HG02852 (cell line): ENCODE measurements around the gene BRSK2.
"Not testable (repeated sequence)": the region's sequence is repeated elsewhere in the genome, so short reads cannot be mapped to it uniquely, and the experiment has no call there.

Experiments
- ATAC-seq: cut with Tn5 transposase; IDR thresholded peaks from one replicate; pipeline ENCODE4 v1.9.1; 2021; ENCODE audit warnings: mild to moderate bottlenecking, moderate library complexity; ENCODE audit not compliant: unreplicated experiment

BRSK2 gene

DNA sequence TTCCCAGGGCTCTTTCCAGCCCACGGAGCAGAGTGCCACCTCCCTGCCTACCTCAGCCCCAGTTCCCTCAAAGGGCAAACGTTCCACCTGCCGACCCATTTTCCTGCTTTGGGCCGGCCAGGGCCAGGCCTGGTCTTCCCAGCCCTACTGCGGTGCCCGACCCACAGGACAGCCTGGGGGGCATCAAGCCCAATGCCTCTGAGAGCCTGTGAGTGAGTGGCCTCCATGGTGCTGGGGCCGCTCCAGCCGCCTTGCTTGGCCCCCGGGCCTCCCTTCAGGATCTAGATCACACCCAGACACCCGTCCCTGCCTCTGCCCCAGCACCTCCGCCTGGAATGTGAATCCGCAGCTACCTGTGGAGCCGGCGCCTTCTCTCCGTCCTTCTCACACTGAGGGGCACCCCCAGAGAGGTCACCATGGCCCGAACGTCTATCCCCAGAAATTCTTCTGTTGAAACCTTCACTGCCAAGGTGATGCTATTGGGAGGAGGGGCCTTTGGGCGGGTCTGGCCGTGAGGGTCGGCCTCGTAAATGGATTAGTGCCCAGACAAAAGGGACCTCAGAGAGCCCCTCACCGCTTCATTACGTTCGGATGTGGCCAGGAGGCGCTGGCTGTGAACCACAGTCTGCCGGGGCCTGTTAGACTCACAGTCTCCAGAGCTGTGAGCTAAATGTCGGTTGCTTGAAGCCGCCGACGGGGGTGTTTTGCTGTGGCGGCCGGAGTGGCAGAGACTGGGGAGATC, 36.2 kb upstream of the BRSK2 start:
- no peak for ATAC-seq

DNA sequence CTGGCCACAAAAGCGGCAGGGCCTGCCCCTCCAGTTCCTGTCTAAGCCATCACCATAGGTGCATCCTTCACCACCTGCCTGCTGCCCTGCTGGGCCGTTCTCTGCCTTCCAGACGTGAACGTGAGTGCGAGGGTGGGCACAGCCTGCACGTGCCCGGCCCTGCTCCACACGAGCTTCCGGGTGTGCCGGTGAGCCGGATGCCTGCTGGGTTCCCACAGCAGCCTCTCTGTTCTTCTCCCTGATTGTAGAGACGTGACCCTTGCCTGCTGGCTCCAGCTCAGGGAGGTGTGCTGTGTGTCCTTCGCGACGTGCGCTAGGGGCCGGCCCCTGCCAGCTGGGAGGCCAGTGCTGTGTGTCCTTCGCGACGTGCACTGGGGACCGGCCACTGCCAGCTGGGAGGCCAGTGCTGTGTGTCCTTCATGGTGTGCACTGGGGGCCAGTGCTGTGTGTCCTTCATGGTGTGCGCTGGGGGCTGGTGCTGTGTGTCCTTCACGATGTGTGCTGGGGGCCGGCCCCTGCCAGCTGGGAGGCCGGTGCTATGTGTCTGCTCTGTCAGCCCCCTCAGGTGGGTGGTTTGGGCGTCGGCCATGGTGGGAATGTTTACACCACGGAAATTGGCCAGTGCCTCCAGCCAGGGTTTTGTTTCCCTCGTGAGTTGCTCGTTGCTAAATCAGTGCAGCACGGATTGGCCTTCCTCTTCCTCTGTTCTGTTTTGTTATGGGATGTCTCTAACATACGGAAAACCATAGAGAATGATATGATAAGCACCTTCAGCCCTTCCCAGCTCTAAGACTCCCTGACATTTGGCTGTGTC, 35.4 kb upstream of the BRSK2 start:
- no peak for ATAC-seq

DNA sequence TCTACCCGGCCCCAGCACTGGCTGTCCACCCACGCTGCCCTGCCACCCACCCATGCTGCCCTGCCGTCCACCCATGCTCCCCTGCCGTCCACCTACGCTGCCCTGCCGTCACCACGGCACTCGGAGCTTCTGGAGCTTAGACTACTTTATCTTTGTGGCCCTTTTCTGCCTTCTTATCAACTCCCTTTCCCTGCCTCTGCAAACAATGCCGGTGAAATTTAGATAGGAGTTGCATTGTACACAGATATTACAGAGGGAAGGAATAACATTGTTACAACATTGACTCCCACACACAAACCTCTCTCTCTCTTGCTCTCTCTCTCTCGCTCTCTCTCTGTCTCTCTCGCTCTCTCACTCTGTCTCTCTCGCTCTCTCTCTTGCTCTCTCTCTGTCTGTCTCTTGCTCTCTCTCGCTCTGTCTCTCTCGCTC, 33.7 kb upstream of the BRSK2 start:
- ATAC-seq = no peak

DNA sequence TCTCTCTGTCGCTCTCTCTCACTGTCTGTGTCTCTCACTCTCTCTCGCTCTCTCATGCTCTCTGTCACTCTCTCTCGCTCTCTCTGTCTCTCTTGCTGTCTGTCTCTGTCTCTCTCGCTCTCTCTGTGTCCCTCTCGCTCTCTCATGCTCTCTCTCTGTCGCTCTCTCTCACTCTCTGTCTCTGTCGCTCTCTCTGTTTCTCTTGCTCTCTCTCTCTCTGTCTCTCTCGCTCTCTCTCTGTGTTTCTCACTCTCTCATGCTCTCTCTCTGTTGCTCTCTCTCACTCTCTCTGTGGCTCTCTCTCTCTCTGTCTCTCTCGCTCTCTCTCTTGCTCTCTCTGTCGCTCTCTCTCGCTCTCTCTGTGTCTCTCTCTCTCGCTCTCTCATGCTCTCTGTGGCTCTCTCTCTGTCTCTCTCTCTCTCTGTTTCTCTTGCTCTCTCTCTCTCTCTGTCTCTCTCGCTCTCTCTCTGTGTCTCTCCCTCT, 33.2 kb upstream of the BRSK2 start:
- ATAC-seq = no peak

DNA sequence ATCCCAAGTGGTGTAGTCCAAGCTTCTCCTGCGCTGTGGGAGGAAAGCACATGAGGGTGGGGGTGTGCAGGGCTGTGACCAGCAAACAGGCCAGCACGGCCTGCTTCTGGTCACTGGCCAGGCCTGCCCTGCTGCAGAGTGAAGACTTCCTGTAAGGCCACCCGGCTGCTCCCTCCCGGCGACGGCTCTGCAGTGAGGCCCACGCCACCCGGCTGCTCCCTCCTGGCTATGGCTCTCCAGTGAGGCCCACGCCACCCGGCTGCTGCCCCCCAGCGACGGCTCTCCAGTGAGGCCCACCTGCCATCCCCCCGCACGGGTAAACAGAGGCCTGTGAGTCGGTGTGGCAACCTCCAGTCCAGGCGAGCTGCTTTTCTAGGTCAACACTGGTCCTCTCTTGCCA, 31.4 kb upstream of the BRSK2 start:
- no peak for ATAC-seq

DNA sequence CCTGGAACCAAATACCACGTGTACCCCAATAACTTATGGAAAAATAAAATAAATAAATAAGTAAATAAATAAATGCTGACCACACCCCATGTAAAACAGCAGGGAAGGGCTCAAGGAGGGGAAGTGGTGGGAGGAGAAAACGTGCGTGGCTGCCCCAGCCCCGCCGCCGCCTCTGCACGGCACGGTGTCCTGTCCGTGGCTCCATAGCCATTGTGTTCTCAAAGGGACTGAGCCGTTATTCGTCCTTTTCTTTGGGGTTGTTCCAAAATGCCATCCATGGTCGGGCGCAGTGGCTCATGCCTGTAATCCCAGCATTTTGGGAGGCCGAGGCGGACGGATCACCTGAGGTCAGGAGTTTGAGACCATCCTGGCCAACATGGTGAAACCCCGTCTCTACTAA, 30.8 kb upstream of the BRSK2 start:
- ATAC-seq = not testable (repeated sequence)

DNA sequence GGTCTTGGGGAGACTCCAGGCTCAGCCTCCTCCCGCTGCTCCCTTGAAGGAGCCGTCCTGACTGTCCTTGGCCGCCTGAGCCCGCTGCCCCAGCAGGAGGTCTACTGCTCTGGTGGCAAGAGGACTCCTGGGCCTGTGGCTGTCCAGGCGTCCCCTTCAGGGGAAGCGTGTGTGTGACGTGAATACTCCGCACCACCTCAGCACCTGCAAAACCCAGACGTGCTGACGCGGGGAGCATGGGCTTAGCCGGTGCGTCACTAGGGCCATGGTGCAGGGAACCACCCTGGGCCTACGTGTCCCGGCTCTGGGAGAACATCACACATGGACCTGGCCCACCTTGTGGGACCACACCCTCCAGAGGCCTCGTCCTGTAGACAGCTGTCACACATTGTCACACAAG, 30.2 kb upstream of the BRSK2 start:
- no peak for ATAC-seq

DNA sequence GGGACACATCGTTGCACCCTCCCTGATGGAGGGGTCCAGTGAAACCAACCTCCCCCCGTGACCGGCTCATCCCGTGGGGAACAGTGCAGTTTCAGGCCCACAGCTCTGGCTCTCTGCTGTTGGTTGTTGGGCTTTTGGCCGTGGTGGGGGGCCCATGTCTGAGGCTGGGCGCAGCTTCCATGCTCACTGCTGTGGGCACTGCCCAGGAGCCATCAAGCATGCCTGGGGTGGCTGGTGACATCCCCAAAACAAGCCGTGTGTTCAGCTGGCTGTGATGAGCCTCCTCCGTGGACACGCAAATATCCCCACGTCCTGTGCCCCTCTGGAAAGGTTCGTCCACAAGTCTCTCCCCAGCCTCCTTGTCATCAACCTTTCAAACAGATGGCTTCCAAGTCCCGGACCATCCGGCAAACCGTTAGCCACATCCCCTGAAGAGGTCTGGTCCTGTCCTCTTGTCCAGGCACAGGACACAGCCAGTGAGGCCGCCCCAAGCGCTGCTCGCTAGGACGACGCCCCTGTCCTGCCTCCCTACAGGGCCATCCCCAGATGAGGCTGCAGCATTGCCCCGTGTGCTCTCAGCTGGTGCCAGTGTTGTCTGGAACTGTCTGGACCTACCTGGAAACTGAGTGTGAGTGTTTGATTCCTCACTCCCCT, 29.4 kb upstream of the BRSK2 start:
- no peak for ATAC-seq

DNA sequence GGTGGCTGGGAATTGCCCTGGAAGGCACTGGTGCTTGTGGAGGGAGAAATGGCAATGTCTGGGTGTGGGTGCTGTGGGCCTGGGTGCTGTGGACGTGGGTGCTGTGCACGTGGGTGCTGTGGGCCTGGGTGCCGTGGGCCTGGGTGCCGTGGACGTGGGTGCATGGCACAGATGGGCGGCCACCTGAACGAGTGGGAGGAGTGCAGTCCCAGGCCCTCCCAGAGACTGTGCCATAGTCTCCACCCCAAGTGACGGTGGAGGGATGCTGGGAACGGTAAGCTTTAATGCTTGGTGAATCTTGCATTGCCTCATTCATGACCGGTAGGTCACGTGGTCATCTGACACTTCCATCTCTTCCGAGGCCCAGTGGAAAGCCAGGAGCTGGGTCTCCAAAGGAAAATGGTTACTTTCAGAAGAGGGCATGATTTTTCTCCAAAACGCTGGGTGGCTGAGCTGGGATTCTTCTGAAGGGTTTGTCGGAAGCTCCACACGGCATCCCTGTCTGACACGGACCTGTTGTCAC, 28.8 kb upstream of the BRSK2 start:
- ATAC-seq = no peak

DNA sequence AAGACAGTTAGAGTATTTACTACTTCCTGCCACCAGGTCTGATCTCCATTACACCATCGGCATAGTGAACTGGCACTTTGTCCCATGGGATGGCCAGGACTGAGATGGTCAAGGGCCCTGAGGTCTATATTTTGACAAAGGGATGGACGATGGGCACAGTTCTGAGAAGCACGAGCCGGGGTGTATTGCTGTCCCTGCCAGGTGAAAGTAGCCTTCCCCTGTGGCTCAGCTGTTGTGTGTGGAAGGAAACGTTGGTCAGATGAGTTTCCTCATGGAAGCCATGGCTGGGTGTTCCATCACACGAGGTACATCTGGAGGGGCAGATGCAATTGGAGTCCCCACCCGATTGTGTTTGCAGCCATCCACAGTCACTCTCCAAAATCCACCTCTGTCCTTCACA, 27.9 kb upstream of the BRSK2 start:
- no peak for ATAC-seq

DNA sequence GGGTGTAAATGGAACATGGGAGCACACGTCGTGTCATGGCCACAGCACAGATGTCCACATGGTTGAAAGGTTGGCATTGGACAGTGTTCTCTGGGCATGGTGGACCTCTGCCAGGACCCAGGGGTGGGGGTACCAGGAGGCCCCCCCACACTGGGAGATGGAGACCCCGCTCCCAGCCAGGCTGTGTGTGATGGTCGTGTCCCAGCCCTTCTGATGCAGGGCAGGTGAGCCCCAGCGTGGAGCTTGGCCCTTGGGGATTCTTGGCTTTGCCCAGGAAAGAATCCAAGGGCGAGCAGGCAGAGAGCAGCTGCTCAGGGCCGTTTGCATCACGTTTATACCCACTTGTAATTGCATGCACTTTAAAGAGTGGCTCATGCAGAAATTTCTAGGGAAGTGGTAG, 22.0 kb upstream of the BRSK2 start:
- no peak for ATAC-seq

DNA sequence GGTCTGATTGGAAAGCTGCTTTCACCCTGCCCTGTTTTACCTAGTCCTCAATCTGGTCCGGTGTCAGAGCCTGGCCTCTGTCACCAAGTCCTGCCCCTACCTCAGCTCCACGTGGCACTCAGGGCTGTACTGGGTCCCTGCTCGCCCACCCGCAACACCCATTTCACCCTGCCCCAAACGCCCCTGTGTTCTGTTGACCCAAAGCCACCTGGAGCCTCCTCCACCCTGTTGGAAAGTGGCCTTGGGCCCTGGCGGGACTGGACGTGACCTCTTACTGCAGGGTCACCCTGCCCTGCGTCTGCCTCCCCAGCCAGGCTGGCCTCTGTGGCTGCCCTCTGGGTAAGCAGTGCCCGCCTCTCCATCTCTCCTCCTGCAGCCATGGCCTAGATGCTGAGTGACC, 21.5 kb upstream of the BRSK2 start:
- ATAC-seq = no peak

DNA sequence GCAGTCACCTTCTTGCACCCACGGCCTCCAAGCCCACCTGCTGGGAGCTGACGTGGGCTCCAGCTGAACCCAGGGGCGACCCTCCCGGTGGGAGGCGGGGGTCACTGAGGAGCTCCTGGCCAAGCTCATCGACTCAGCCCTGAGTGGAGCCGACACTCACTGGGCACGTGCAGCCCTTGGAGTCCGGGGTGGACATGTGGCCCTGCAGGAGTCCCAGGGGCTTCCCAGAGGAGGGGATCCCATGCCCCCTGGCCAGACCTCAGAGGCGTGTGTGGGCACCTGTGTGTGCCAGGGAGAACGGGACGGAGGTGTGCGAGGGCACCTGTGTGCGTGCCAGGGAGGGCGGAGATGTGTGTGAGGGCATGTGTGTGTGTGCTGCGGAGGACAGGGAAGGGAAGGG, 20.8 kb upstream of the BRSK2 start:
- ATAC-seq = no peak

DNA sequence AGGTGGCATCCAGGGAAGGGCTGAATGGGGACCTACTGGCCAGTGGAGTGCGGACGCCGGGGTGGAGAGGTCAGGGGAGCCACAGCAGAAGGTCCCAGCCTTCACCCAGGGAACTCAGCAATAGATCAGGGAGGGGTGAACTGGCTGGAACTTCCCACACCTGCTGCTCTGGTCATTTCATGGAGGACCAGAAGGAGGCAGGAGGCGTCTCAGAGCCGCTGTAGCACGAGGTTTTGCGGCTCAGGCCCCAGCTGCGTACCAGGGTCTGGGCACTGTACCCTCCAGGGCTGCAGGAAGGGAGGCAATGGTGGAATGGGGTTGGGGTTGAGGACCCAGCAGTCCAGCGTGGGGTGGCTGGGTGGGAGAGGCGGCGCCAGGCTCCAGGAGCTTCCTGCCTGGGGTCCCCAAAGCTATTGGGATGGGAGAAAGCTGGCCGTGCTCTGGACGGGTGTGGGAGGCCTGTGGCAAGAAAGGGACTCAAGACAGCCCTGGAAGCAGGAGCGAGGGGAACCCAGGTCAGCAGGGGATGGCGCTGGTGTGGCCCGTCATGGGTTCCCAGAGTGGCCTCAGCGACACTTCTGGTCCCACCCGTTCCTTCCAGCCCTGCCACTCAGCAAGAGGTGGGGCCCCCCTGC, 20.2 kb upstream of the BRSK2 start:
- no peak for ATAC-seq

DNA sequence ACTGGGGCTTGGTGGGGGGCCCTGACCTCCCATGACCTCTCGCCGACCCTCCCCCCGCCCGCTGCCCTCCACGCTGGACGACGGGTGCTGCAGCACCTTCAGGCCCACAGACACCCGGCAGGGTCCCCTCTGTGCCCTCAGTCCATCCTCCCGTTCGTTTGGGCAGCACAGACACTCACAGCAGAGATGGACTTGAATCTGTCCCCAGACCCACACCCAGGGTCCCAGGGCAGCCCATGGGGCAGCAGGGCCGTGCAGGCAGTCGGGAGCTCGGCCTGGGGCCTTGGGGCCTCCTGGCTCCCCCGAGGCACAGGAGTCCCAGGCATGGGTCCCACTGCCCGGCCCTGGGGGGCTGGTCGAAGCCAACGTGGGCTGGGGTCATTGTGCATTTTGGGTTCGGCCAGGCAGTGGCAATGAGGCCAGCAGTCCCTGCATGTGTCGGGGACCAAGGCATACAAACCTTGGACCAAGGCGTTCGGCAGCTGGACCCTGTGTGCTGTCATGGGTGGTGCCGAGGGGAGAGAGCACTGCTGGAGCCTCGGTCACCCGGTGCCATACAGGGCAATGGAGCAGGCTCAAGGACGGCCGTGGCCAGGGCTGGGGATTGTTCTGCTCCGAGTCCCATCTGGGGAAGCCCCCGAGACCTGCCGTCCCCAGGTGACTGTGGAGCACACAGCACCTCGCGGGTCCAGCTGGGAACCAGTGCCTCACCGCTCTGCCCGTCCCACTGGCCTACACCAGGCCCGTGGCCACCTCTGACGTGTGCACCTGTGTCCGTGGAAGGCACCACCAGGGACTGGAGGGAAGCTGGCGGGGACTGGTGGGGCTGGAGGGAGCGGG, 19.3 kb upstream of the BRSK2 start:
- ATAC-seq = no peak

DNA sequence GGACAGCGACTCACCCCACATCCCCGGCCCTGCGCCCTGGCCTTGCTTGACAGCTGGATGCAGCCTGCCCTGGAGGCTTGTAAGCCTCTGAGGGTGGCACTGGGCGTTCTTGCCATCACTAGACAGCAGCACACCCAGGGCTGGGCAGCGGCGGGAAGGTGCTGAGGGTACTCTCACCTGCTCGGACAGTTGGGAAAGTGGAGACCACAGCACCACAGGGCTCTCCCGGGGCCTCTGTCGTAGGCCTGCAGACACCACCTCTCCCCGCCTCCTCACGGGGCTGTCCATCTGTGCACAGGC, 18.8 kb upstream of the BRSK2 start:
- ATAC-seq = no peak

DNA sequence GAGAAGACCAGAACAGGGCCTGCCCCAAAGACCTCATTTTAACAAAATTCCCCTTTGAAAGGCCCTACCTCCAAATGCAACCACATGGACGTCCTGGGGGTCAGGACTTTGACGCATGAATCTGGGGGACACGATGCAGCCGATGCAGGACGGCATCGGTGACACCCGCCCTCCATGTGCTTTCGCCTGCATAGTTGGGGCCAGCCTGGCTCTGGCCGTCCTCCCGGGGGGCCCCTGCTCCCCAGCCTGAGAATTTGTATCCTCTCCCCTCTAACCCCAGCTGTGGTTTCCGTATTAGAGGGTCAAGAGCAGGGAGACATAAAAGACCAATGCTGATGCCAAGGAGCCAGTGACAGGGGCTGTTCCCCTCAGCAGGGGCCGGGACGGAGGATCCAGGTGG, 18.4 kb upstream of the BRSK2 start:
- no peak for ATAC-seq

DNA sequence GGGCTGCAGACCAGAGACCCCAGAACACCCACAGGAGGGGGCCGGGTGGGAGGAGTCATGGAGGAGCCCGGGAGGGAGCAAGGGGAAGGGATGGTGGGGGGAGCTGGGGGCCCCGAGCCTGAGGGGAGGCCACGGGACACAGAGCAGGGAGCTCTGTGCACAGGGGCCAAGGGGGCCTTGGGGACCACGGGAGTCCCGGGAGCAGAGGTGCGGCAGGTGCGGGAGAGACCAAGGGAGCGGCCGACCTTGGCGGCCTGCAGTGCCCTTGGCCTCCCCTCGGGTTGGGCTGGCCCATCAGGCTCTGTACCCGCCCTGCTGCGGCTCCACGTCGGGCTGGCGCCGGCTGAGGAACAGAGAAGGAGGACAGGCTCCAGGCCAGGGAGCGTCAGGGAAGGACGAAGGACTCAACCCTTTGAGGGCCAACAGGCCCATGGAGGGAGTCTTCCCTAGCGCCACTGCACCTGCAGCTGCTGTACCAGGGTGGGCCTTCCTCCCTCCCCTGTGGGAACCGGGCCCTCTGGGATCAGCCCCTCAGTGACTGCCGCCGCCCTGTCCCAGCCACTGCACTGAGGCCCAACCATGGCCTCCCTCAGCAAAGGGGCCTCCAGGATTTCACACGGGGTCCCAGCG, 17.8 kb upstream of the BRSK2 start:
- ATAC-seq = no peak

DNA sequence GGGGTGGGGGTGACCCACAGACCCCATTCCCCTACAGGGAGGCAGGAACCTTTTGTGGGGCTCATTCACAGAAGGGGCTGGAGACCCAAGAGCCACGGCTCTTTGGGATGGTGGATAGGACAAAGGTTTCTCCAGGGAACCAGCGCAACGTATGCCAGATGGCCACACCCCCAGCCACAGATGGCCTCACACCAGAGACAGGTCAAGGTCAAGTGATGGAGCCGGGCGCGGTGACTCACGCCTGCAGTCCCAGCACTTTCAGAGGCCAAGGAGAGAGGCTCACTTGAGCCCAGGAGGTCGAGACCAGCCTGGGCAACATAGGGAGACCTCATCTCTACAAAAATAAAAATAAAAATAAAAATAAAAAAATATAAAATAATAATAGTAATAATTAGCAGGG, 17.1 kb upstream of the BRSK2 start:
- no peak for ATAC-seq
